Measurements from ENCODE around the gene FBXO10.
"Not testable (repeated sequence)": the region's sequence is repeated elsewhere in the genome, so short reads cannot be mapped to it uniquely, and the experiment has no call there.

FBXO10 gene

DNA sequence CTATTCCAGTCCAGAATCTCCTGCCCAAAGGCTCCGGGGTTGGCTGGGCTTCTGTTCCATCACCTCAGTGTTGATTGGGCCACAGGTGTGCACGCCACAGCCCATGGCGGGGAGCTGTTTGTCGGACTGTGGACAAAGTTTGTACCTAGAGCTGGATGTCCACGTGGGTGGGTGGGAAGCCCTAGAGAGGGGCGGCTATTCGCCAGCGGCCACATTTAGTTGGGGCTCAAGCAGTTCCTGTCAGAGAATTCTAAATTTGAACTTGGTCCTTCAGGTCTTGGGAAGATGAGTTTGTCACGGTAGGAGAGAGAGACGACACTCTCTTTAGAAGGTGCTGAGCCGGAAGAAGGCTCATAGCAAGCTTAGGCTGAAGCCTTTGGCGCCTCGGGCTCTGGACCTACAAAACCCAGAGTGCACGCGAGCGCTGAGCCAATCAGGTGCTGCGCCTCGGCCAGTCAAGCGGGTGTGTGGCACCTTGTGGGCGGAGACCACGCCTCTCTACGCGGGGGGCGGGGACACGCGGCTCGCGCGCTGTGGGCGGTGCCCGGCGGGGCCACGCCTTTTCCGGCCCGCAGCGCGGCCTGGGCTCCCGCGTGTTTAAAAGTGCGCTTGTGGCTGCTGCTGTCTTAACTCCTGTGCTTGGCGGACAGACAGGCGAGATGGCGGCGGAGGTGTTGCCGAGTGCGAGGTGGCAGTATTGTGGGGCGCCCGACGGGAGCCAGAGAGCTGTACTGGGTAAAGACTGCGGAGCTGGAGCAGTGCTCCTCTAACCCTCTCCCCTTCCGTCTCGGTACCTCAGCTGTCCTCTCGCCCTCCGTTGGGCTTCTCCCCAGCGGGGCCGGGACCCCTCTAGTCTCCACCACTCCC lies 90.6 kb downstream of the FBXO10 start, which contains the start of gene POLR1E:
POLR1E (plus strand) TSS at position 560 of the 867 bp plus-strand sequence; CDS start at position 660, 100 bp downstream.
- Histone ChIP-seq H3K9me3 (no peaks in the 10 kb centered on the region), H3K4me1 (peaks cover 15% of the 10 kb centered on the region), H3K27me3 (ENCODE audit: low read depth) (no peaks in the 10 kb centered on the region), H3K4me3 (peak within 1 kb of the TSS; percentile 89), H3K36me3 (replicated peaks) (peaks cover 40% of the 10 kb centered on the region)
- DNase-seq (ENCODE audit: low spot score in 2 of 2): peak; percentile 92 to 97
- in situ Hi-C loops (cut with MboI; ENCODE audit: low sequenced_read_pairs): loop anchor here (10.0 to 25.0 kb wide), 2 partner anchors 419 to 877 kb away; partner anchors contain the start of gene SLC25A51

DNA sequence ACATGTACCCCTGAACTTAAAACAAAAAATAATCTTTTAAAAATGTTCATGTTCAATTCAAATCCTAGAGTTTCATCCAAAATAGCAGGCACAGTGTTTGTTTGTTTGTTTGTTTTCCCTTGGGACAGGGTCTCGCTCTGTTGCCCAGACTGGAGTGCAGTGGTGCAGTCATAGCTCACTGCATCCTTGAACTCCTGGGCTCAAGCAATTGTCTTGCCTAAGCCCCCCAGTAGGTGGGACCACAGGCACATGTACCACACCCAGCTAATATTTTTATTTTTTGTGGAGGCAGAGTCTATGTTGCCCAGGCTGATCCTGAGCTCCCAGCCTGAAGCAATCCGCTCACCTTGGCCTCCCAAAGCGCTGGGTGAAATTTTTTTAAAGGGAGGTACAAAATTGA lies 95.4 kb downstream of the FBXO10 start:
- no peak for DNase-seq (ENCODE audit: low spot score in 2 of 2)
- Histone ChIP-seq H3K36me3 (replicated peaks) (no peaks in the 10 kb centered on the region), H3K9me3 (no peaks in the 10 kb centered on the region), H3K4me3 (no peak overlapping the region), H3K4me1 (peaks cover 6% of the 10 kb centered on the region), H3K27me3 (ENCODE audit: low read depth) (no peaks in the 10 kb centered on the region)
- in situ Hi-C loops (cut with MboI; ENCODE audit: low sequenced_read_pairs): loop anchor here (10.0 to 25.0 kb wide), 2 partner anchors 424 to 882 kb away; partner anchors contain the start of gene SLC25A51

DNA sequence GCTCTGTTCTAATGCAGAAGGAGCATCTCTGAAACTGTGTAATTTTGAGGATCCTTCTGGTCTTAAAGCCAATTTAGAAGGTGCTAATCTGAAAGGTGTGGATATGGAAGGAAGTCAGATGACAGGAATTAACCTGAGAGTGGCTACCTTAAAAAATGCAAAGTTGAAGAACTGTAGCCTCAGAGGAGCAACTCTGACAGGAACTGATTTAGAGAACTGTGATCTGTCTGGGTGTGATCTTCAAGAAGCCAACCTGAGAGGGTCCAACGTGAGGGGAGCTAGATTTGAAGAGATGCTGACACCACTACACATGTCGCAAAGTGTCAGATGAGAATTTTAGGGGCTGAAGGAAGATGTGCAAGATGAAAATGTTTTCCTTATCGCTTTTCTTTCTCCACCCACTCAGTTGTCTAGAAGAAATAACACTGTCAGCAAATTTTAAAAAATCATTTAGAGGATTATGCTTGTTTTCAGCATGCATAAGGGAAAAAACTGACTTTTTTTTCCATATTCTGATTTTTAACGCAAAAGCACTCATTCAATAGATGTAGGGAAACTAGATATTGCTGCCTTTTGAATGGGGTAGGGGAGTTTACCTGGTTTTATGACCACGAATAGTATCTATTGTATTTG lies 98.1 kb downstream of the FBXO10 start:
- H3K36me3 ChIP-seq (replicated peaks); H3K27me3 ChIP-seq (ENCODE audit: low read depth); H3K4me1 ChIP-seq; DNase-seq (ENCODE audit: low spot score in 2 of 2); H3K9me3 ChIP-seq; H3K4me3 ChIP-seq: not testable (repeated sequence)
- in situ Hi-C loops (cut with MboI; ENCODE audit: low sequenced_read_pairs): loop anchor here (25.0 kb wide), 1 partner anchor 884 kb away; no protein-coding TSS in a partner anchor

- H3K9me3 ChIP-seq; H3K36me3 ChIP-seq (replicated peaks); H3K4me1 ChIP-seq; H3K27me3 ChIP-seq (ENCODE audit: low read depth); DNase-seq (ENCODE audit: low spot score in 2 of 2); H3K4me3 ChIP-seq: not testable (repeated sequence)
- in situ Hi-C loops (cut with MboI; ENCODE audit: low sequenced_read_pairs): loop anchor here (25.0 kb wide), 1 partner anchor 885 kb away; no protein-coding TSS in a partner anchor
These were observed 98.7 kb downstream of the FBXO10 start for GRCh38 chr9:37477443-37477842.

GRCh38 chr9:37476930-37477329 lies 99.2 kb downstream of the FBXO10 start:
- peaks cover 6% of the 10 kb centered on the region for H3K4me1 ChIP-seq
- DNase-seq (ENCODE audit: low spot score in 2 of 2): no peak
- in situ Hi-C loops (cut with MboI; ENCODE audit: low sequenced_read_pairs): loop anchor here (25.0 kb wide), 1 partner anchor 885 kb away; no protein-coding TSS in a partner anchor
- peaks cover 9% of the 10 kb centered on the region for H3K9me3 ChIP-seq
- no peak overlapping the region for H3K4me3 ChIP-seq
- H3K36me3 ChIP-seq (replicated peaks): no peaks in the 10 kb centered on the region
- no peaks in the 10 kb centered on the region for H3K27me3 ChIP-seq (ENCODE audit: low read depth)

DNA sequence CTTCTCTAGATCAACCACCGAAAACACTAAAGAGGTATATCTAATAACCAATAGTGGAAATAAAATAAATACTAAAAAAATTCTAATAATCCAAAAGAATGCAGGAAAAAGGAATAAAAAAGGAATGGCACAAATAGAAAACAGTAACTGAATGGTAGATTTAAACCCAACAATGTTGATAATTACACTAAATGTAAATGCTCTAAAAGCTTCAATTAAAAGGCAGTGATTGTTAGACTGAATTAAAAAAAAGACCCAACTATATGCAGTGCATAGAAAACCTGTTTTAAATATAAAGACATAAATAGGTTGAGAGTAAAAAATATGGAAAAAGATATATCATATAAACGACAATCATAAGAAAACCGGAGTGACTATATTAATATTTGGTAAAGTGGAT lies 101.7 kb downstream of the FBXO10 start:
- in situ Hi-C loops (cut with MboI; ENCODE audit: low sequenced_read_pairs): no loop called here
- no peaks in the 10 kb centered on the region for H3K27me3 ChIP-seq (ENCODE audit: low read depth)
- H3K36me3 ChIP-seq (replicated peaks): no peaks in the 10 kb centered on the region
- H3K4me3 ChIP-seq: no peak overlapping the region
- H3K9me3 ChIP-seq: peaks cover 9% of the 10 kb centered on the region
- no peak for DNase-seq (ENCODE audit: low spot score in 2 of 2)
- H3K4me1 ChIP-seq: peaks cover 12% of the 10 kb centered on the region; the same call in 1 of the 2 replicates

GRCh38 chr9:37473982-37474381 lies 102.2 kb downstream of the FBXO10 start:
- in situ Hi-C loops (cut with MboI; ENCODE audit: low sequenced_read_pairs); H3K4me3 ChIP-seq; H3K36me3 ChIP-seq (replicated peaks); H3K9me3 ChIP-seq; DNase-seq (ENCODE audit: low spot score in 2 of 2); H3K27me3 ChIP-seq (ENCODE audit: low read depth): not testable (repeated sequence)
- peaks cover 12% of the 10 kb centered on the region; the same call in 1 of the 2 replicates for H3K4me1 ChIP-seq

DNA sequence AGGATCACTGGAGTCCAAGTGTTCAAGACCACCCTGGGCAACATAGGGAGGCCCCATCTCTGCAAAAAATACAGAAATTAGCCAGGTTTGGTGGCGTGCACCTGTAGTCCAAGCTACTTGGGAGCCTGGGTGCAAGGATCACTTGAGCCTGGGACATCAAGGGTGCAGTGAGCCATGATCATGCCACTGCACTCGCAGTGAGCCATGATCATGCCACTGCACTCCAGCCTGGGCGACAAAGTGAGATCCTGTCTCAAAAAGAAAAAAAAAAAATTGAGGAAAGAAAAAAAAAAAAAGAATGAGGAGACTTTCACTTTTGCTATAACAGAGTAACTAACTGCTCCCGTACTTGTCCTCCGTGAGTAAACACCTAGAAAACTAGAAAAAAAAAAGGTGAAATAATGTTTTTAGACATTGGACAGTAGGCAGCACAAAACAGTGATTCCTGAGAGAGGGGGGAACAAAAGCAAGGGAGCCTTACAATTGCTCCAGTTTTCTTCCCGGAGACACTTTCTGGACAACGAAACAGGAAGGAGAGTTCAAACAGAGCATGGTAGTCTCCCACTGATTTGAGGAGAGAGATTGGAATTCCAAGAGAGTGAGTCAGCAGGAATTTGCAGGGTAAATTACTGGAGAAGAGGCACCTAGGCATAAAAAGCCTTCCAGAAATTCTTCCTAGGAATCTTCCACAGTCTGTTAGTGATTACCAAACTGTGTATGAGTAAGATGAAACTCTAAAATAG lies 104.1 kb downstream of the FBXO10 start:
- H3K36me3 ChIP-seq (replicated peaks): no peaks in the 10 kb centered on the region
- DNase-seq (ENCODE audit: low spot score in 2 of 2): peak; percentile 62 to 95
- H3K4me1 ChIP-seq: peaks cover 12% of the 10 kb centered on the region; the same call in 1 of the 2 replicates
- H3K9me3 ChIP-seq: peaks cover 9% of the 10 kb centered on the region
- H3K27me3 ChIP-seq (ENCODE audit: low read depth): no peaks in the 10 kb centered on the region
- H3K4me3 ChIP-seq: no peak overlapping the region
- in situ Hi-C loops (cut with MboI; ENCODE audit: low sequenced_read_pairs): no loop called here

- no peak for DNase-seq (ENCODE audit: low spot score in 2 of 2)
- Histone ChIP-seq H3K9me3 (peaks cover 1% of the 10 kb centered on the region), H3K36me3 (replicated peaks) (no peaks in the 10 kb centered on the region), H3K27me3 (ENCODE audit: low read depth) (no peaks in the 10 kb centered on the region), H3K4me3 (no peak overlapping the region), H3K4me1 (peaks cover 25% of the 10 kb centered on the region)
- in situ Hi-C loops (cut with MboI; ENCODE audit: low sequenced_read_pairs): no loop called here
These were observed 107.6 kb downstream of the FBXO10 start for GRCh38 chr9:37468620-37469019.

GRCh38 chr9:37467530-37467929 lies 108.7 kb downstream of the FBXO10 start:
- peaks cover 29% of the 10 kb centered on the region for H3K4me1 ChIP-seq
- H3K27me3 ChIP-seq (ENCODE audit: low read depth); DNase-seq (ENCODE audit: low spot score in 2 of 2); H3K9me3 ChIP-seq; H3K4me3 ChIP-seq; H3K36me3 ChIP-seq (replicated peaks); in situ Hi-C loops (cut with MboI; ENCODE audit: low sequenced_read_pairs): not testable (repeated sequence)

GRCh38 chr9:37466037-37466709 lies 110.0 kb downstream of the FBXO10 start:
- H3K27me3 ChIP-seq (ENCODE audit: low read depth): no peaks in the 10 kb centered on the region
- H3K4me3 ChIP-seq: peak overlapping the region; percentile 87
- H3K4me1 ChIP-seq: peaks cover 23% of the 10 kb centered on the region
- in situ Hi-C loops (cut with MboI; ENCODE audit: low sequenced_read_pairs): no loop called here
- DNase-seq (ENCODE audit: low spot score in 2 of 2): peak in 1 of 2 experiments; percentile 26
- H3K36me3 ChIP-seq (replicated peaks): no peaks in the 10 kb centered on the region
- no peaks in the 10 kb centered on the region; the same call in 1 of the 2 replicates for H3K9me3 ChIP-seq

DNA sequence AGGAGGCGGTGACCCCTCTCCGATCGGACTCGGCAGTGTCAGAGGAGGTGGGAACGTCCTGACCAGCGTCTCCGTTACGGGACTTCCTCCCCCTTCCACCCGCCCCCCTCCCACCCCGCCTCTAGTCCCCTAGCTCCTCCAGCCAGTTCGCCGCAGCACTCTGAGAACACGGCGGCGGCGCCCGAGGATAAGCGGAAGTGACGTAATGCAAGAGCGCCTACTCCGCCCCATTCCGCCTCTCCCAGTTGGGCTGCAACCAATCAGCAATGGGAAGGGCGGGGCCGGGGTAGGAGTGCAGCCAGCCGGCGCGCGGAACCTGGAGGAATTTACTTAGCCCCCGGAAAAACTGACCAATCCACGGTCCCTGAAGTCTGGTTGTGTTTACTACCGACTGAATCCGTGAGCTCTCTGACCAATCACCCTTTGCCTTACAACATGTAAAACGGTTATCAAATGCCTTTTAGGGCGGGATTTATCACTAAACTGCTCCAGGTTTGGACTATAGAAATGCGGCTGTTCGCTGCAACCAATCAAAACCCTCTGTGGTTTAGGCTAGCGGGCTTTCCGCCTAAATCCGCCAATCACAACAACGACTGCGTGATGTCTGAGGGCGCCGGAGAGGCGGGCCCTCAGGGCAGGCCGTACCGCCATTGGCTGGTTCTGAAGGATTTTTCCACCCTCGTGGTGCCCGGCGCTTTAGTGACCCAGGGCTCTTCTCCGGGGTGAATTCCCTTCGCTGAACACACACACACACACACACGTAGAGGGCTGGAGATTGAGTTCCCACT lies 110.7 kb downstream of the FBXO10 start, which contains the start of gene ZBTB5:
ZBTB5 (minus strand) TSS at position 202 of the 788 bp plus-strand sequence. CDS start 22,899 bp downstream, outside the sequence.
- Histone ChIP-seq H3K4me1 (peaks cover 22% of the 10 kb centered on the region), H3K9me3 (no peaks in the 10 kb centered on the region; the same call in 1 of the 2 replicates), H3K4me3 (peak within 1 kb of the TSS; percentile 87), H3K36me3 (replicated peaks) (no peaks in the 10 kb centered on the region), H3K27me3 (ENCODE audit: low read depth) (no peaks in the 10 kb centered on the region)
- DNase-seq (ENCODE audit: low spot score in 2 of 2): peak; percentile 99
- in situ Hi-C loops (cut with MboI; ENCODE audit: low sequenced_read_pairs): no loop called here
